Stimulated activated CD8-positive, alpha-beta memory T cell treated with anti-CD3 and anti-CD28 coated beads, Interleukin-12 subunit alpha, Interleukin-12 subunit beta, amount 100 ng/mL, for 24 hours (primary cell): ENCODE measurements around the gene RBL2.
A peak's percentile ranks its signal among the peaks of the same experiment; 100 is the strongest.

Experiments
- DNase-seq: peaks from one replicate; pipeline ENCODE4 v3.0.0-alpha.2; 2020; ENCODE audit errors: extremely low read depth

Gene RBL2

DNA sequence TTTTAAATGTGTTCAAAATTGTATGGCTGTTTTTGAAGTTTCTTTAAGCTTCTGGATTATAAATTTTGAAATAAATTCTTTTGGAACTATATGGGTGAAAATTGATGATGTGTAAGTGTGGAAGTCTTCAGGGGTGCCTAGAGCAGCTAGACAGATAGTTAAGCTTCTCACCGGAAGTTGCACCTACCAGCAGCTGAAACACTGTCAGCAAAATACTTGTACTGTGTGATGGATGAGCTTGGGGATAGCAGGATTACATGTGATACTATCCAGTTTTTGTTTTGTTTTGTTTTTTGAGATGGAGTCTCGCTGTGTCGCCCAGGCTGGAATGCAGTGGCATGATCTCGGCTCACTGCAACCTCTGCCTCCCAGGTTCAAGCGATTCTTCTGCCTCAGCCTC is 19.7 kb downstream of the RBL2 start:
- DNase-seq = no peak

DNA sequence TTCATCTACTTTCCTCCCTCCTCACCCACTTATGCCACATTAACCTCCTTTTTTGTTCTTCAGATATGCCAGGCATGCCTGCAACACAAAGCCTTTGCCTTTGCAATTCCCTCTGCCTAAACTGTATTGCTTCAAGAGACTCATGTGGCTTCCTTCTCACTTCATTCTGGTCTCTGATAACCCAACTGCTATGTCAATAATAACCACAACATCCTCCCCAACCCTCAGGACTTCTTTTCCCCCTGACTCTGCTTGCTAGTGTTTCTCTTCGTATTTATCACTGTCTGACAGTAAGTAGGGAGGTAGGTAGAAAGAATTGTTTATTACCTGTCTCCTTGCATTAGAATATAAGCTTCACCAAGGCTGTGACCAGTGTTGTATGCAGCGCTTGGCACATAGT is 22.4 kb downstream of the RBL2 start:
- no peak for DNase-seq

DNA sequence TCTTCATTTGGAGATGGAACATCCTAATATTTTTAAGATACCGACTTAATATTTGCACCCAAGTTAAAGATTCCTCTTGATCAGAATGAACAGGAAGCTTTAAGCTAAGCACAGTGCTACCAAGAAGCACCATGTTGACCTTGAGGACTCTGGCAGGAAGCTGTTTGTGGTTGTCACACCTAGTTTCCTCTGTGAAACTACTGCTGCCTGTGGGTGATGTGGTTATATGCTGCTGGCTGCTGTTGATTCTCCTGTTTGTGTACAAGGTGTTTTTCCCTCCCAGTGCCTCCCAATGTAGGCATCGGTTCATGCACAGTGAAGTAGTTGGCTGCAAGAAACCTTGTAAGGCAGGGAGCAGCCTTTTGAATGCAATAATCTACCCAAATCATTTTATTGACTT is 23.4 kb downstream of the RBL2 start:
- peak; percentile 38 for DNase-seq

DNA sequence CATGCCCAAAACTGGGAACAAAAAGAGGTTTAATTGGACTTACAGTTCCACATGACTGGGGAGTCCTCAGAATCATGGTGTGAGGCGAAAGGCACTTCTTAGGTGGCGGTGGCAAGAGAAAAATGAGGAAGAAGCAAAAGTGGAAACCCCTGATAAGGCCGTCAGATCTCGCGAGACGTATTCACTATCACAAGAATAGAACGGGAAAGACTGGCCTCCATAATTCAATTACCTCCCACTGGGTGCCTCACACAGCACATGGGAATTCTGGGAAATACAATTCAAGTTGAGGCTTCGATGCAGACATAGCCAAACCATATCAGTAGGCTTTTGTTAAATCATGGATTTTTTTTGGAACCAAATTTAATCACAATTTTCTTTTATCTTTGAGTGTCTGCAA is 24.4 kb downstream of the RBL2 start:
- DNase-seq = no peak

DNA sequence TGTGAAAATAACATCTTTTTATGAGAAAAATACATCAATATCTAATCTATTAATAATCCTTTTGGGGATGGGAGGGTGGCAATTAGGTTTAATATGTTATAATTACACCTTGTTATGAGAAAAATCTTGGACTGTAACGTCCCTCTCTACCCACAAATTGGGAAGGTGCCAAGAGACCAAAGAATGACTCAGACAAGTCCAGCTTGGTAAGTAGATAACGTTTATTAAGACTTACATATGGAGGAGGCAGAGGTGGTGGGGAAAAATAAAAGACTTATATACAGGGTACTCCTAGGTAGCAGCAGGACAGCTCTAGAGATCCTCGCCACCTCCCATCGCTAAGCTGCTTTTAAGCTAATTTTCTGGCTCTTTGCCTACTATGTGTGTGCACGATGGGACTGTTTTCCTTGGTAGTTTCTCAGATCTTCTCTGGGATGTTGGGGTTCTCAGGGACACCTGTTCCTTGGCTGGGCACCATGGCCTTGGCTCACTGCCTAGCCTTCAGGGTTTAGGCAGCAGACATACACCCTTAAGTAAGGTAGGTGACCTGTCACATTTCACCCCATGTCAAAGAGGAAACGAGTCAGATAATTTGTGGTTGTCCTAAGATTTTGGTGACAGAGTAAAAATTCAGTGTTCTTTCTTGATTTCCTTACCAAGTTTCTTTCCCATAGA is 31.5 kb downstream of the RBL2 start:
- DNase-seq = no peak

DNA sequence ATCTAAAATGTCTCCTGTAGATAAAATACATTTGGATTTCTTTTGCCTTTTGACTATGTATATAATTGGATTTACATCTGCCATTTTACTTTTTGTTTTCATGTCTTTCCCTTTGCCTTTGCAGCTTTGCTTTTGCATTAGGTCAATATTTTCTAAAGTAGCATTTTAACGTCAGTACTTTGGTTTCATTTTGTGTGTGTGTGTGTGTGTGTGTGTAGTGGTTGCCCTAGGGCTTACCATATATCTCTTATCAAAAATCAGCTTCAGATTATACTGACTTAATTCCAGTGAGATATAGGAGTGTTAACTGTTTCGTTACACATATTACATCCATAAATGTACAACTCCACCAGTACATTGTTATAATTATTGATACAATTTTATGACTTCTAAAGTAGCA is 42.6 kb downstream of the RBL2 start:
- DNase-seq = no peak

DNA sequence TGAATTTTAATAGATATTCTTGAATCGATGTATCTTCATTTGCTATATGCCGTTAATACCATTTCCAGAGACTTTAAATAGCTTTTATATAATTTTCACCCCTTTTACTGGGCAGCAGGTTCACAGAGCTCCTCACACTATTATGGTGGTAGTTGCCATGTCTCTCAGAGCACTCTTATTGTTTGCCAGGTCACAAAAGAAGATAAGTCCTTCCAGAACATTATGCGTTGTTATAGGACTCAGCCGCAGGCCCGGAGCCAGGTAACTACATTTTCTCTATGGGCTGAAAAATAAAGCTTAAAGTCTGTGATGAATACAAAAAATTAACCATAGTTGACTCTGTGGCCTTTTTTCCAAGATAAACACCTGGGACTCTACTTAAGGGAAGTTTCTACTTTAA is 44.7 kb downstream of the RBL2 start:
- no peak for DNase-seq

DNA sequence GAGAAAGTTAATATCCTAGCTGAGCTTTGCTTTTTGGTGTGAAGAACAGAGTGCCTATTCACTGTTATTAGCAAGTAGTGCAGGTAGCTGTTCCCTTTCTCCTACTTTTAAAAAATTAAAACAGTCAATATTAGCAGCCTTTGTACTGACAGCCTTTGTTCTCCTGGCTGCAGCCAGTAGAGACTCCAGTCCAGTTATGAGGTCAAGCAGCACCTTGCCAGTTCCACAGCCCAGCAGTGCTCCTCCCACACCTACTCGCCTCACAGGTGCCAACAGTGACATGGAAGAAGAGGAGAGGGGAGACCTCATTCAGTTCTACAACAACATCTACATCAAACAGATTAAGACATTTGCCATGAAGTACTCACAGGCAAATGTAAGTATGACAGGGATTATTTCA is 46.1 kb downstream of the RBL2 start:
- no peak for DNase-seq

DNA sequence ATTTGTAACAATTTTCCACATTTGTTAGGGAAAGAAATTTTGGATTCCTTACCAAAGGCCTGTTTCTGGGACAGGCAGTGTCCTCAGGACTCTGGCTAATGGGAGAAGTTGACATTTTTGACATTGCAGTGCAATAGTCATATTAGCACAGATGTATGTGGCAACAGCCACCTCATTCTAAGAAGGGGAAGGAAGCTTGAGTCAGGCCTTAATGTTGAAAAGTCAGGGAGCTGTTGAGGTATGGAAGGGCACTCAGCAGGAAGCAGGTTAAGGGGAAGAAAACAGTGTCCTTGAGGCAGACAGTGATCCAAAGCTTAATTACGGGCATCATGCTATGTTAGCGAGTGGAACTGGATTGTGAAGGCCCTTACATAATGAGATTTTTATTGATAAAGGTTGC is 47.9 kb downstream of the RBL2 start:
- no peak for DNase-seq

DNA sequence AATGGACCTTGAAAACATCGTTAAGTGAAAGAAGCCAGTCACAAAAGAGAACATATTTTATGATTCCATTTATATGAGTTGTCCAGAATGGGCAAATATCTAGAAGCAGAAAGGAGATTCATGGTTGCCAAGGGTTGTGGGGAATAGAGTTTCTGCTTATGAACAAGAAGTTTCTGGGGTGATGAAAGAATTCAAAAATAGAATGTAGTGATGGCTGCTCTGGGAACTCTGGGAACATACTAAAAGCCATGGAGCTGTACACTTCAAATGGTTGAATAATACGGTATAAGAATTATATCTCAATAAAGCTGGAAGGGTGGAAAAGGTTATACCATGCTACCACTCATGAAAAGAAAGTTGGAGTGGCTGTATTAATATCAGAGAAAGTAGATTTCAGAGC is 50.3 kb downstream of the RBL2 start:
- no peak for DNase-seq

DNA sequence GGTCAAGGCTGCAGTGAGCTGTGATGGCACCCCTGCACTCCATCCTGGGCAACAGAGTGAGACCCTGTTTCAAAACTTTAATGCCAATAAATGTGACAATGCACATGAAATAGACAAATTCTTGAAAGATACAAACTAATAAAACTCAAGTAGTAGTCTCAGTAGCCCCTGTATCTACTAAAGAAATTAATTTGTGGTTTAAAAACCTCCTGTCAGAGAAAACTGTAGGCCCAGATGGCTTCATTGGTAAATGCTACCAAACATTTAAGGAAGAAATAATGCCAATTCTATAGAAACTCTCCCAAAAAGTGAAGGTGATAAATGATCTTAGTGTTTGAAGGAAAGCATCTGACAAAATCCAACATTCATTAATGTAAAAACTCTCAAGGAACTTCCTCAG is 52.0 kb downstream of the RBL2 start:
- DNase-seq = no peak

DNA sequence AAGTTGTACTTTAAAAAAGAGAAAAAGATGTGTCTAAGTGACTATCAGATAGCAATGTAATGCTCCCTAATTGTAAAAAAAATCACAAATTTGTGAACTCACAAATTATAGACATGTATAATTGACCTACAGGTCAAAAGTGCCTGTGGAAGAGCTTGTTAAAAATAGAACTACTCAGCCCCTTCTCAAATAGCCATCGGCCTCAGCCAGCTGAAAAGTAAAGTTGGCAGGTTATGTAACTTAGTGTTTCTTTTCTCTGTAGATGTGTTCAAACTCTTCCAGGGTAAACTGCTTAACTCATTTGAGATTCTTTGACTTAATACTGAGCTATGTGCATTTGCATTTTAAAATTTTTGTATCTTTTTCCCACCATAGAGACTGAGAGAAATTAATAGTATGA is 55.5 kb downstream of the RBL2 start:
- no peak for DNase-seq

DNA sequence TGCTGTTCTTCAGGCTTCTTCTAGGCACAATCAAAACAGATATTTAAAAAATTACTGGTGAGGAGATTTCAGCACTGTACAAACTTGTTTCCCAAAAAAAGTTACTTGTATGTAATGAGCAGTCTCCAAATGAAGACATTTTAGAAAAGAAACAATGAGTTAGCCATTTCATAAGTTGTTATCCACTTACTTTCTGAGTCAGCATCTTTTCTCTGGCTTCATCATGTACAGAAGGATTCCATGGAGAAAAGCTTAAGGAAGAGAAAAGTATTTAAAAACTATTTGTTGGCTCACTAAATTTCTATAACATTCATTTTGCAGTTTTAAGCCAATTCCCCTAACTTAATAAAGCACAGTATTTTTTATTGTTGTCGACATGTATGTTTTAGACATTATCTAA is 58.2 kb downstream of the RBL2 start:
- no peak for DNase-seq

DNA sequence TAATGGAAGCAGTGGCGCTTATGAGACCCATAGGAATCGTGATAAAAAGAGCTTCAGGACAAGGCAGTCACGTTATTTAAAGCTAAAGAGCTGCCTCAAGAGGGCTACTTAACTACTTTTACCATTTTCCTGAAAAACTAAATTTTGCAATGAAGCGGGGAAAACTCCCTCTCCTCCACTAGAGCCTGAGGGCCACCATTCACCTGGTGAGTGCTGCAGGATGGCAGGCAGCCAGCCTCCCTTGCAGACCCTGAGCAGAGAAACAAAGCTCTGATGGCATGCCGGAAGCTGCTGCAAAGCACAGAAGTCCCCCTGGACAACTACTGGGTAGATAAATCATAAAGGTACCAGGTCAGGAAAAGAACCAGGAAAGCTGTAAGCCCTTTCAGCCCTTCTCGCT is 60.4 kb downstream of the RBL2 start:
- DNase-seq = no peak

DNA sequence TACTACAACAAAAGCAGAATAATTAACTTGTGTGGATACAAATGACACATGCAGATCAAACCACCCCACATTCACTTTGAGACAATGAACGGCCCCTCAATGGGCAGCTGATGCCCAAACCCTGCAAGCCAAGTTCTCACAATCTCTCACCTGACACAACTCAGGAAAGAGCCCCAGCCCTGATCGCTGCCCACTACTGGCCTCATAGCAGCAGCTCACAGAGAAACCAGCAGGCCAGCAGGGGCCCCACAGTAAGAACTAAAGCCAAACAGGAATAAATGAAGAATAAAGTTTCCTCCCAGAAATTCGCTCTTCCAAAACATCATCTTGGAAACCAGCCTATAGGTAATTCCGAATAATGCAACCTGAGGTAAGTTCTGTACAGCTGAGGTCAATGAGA is 61.1 kb downstream of the RBL2 start:
- no peak for DNase-seq

DNA sequence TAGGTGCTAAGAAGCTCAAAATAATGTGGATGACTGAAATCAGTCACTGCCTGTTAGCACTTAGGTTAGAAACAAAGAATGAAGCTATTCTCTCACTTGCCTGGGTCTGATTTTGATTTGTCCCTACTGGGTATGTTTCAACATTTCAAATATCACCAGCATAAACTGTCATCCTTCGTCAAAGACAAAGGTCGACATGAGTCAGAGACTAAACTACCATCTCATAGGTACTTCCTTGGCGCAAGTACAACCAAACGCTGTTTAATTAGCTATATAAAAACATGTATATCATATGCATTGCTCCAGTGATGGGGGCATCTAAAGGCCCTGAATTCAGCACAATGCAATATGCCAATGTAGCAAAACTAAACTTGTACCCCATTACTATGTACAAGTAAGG is 64.7 kb downstream of the RBL2 start:
- no peak for DNase-seq

DNA sequence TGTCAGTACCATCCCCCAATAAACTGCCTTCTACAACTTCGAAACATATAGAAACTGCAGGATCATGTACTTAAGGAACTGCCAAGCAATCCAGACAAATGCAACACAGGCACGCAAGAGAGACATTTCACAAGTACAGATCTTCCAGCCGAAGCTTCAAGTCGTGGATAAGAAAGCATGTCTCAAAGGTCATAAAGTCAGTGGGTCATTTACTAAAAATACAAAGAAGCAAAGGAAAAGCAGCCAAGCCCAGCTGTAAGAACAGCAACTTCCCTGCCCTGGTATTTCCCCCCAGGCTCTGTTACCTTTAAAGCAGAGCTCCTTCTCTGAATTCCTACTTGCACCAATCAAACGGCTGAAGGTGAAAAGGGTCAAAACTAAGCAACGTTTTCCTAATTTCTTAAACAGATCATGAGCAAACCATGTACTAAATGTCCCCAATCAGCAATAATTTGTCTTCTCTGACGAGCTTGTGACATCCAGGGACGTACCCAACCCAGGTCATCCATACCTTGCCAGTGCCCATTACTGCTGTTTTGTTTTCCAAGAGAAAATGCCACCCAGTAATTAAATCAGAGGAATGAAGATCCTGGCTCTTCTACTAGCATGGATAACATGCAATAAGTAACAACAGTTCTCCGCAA is 67.1 kb downstream of the RBL2 start:
- DNase-seq = no peak

DNA sequence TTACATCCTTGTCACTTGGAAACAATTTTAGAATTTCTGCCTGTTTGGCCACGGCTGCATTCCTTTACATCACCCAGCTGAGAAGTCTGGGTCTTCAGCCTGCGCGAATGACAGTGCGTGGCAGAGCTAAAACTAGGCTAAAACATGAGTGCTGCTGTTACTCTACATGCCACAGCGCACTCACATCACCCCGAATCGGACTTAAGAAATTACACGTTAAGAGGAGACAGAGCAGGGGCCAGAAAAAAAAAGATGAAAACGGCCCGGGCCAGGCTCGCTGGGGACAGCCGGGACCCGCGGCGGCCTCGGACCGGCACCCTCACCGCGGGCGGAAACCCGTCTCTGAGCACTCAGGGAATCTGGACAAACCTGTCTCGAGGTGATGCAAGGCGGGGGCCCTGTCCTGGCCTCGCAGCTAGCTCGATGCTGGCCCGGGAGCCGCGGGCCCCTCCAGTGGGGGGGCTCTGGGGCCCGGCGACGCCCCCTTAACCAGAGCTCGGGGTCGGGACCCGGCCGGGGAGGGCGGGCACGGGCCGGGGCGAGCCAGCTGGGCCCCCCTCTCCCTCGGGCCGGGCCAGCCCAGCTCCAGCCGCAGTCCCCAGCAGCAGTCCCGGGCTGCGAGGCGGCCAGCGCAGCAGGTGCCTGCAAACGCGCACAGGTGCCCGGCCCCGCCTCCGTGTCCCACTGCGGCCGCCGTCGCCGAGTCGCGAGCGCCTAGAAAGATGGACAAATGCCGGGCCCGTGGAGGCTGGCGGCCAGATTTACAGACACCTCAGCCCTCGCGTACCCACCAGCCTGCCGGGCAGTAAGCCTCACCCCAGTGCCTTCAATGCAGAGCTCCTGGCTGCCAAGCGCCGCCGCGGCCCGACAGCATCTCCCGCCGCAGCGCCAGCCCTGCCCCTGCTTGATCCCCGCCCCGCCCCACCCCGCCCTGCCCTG is 68.3 kb downstream of the RBL2 start, which contains the start of gene AKTIP:
Gene AKTIP (minus strand): TSS at position 879 of the 939 bp plus-strand sequence. CDS start 2,950 bp downstream, outside the sequence.
- DNase-seq = no peak

DNA sequence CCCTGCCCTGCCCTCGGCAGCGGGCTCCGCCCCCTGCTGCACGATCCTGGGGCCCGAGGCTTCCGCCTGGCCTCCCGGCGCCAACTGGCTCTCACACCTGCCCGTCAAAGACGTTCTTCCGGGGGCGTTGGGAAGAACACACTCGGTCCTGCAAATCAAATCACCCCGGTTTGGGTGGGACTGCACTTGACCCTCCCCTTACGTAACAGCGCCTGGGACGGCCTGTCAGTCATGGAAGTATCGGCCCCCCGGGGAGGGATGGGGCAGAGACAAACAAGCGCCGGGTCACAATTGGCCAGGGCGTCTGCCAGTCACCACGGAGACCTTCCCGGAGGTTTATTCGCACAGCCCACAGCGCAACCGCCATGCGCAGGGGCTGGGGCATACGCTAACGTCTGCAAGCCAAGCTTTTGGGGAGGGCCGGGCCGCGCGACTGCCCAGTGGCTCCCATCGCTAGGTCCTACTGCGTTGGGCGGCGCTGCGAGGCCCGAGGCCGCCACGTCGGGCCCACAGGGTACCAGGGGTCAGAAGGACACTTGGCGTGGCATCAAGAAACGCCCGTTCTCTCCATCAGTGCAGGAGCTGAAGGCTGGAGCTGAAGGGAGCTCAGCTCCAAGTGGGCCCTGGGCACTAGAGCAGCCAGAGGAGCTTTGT is 69.1 kb downstream of the RBL2 start:
- peak; percentile 100 for DNase-seq

DNA sequence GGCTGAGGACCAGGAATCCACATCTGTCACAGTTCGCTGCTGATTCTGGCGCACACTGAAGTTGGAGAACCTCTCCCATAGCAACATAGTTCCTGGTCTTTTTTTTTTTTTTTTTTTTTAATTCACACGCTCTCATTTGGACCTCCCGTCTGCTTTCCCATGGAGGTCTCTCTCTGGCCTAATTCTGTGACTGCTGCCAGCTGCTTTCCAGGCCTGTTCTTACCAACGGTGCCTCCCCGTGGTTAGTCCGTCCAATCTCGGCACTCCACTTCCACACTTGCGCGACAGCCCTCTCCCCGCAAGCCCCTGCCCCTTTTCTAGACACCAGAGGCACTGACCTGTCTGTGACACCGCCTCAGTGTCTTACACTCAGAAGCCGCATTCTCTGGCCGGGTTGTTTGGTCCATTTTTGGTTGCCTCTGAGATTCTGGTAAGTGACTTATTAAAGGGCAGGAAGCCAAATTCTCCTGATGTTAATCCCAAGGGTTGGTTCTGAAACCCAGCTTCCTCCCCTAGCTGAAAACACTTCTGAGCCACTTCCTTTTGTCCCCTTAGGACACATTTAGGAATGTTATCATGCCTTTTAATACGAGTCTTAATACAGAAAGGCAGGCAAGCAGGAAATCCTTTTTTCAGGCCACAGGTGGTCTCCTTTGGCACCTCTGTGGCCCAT is 69.9 kb downstream of the RBL2 start:
- DNase-seq = no peak

DNA sequence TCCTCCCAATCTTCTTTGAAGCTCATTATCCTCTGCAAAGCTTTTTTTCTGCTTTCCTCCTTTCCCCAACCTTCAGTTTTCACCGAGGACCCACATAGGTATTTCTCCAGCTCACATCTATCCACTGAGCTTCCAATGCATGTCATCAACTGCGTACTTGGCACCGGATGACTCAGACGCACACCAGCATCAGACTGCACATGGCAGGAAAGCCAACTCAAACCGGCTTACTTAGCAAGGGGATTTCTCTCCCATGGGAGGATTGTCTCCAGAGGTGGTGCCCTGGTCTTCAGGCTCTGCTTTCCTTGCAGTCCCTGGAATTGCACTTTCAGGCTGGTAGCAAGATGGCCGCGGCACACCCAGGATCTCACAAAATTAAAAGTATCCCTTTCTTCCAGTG is 70.4 kb downstream of the RBL2 start:
- DNase-seq = no peak

DNA sequence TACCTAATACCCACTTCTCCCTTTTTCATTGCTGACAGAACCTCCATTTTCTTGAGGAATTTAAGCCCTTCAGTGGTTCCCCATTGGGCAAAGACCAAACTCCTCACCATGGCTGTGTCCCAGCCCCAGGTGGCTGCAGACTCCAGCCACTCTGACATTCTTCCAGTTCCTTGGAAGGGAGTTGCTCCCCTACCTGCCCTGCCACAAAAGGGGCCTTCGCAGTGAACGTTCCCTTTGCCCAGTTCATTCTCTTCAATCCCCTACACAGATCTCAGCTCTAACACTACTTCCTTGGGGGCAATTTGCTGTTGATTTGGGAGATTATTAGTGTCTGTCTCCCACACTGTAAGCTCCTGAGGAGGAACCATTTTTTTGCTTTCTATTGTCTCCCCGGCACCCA is 72.0 kb downstream of the RBL2 start:
- no peak for DNase-seq
